HCT116 (cell line): ENCODE data around the gene FBXL7. TPM values are rescaled to one million over a fixed set of nuclear protein-coding genes. Genes with fewer than 3 reads are reported as not detected.

Experiments used
- ATAC-seq: fragments of 200-7000 bp; cut with Tn5 transposase; 2 replicates; pipeline ENCODE4 v1.9.1; 2020; ENCODE audit warnings: mild to moderate bottlenecking, moderate library complexity
- BruUV-seq: library from RNA; stranded (reverse); fragments of 400-500 nt; replicated peaks from 2 replicates; lab custom pipeline; 2021; lab: Mats Ljungman, UMichigan
- CTCF ChIA-PET: fragments of 300-600 bp; sonication (Branson Sonifier 250); formaldehyde crosslinking; loops from one replicate; lab custom pipeline; 2021; ENCODE audit warnings: antibody characterized with exemption; lab: Charles Lee
- POLR2A ChIA-PET: fragments of 300-600, 350-600 bp; sonication (Branson Sonifier 250); formaldehyde crosslinking; loops from one replicate; lab custom pipeline; 2021; ENCODE audit warnings: antibody characterized with exemption; lab: Charles Lee
- RAD21 ChIA-PET, 2 experiments: fragments of 300-600 bp; sonication (Branson Sonifier 250); formaldehyde crosslinking; loops; one replicate each; lab custom pipeline; 2023; ENCODE audit warnings: low total read pairs in 2 of 2; ENCODE audit not compliant: uncharacterized antibody in 2 of 2, unreplicated experiment in 2 of 2, low non-redundant PET in 1 of 2; lab: Charles Lee
- DNase-seq: peaks from one replicate; pipeline ENCODE4 v3.0.0-alpha.2; 2010; ENCODE audit warnings: low read depth, low spot score
- H2AFZ ChIP-seq: fragments of 200-600 bp; shearing (Covaris generic), sonication (generic); 2 replicates; pipeline ENCODE4 v1.6.1; 2017; ENCODE audit warnings: low read depth, mixed run types, mixed read lengths, antibody characterized with exemption, low read length; ENCODE audit not compliant: poor library complexity, severe bottlenecking
- H3K27ac ChIP-seq: 2 replicates; pipeline ENCODE4 v1.5.1; 2012; ENCODE audit warnings: low read depth, low read length
- H3K27me3 ChIP-seq: fragments of 200-600 bp; sonication (generic); 2 replicates; pipeline ENCODE4 v1.6.1; 2016; ENCODE audit warnings: mixed run types, low read length, mixed read lengths; ENCODE audit not compliant: insufficient read depth
- H3K36me3 ChIP-seq, 2 experiments: fragments of 200-500 bp in 1 of 2; fragments of 200-600 bp in 1 of 2; sonication (Bioruptor generic) in 1 of 2; sonication (generic) in 1 of 2; 2 replicates each; pipeline versions ENCODE4 v1.5.1 to v1.6.1; 2014 to 2016; ENCODE audit warnings: low read length in 2 of 2, inconsistent platforms in 1 of 2, mixed read lengths in 1 of 2, mixed run types in 1 of 2; ENCODE audit not compliant: insufficient read depth in 2 of 2, control insufficient read depth in 1 of 2
- H3K4me1 ChIP-seq, 2 experiments: fragments of 200-600 bp in 1 of 2; sonication (generic) in 1 of 2; 2 replicates each; pipeline versions ENCODE4 v1.5.1 to v1.6.1; 2012 to 2017; ENCODE audit warnings: low read length in 2 of 2, inconsistent platforms in 1 of 2, mild to moderate bottlenecking in 1 of 2, mixed read lengths in 1 of 2, mixed run types in 1 of 2, moderate library complexity in 1 of 2; ENCODE audit not compliant: insufficient read depth in 2 of 2, control insufficient read depth in 1 of 2
- H3K4me2 ChIP-seq: fragments of 200-600 bp; sonication (generic); 2 replicates; pipeline ENCODE4 v1.6.1; 2017; ENCODE audit warnings: mixed run types, low read length, mixed read lengths
- H3K4me3 ChIP-seq, 2 experiments: fragments of 200-600 bp in 1 of 2; sonication (generic) in 1 of 2; replicated peaks in 1 of 2; 2 replicates each; pipeline ENCODE4 v1.5.1; 2011 to 2016; ENCODE audit warnings: low read length in 2 of 2, control low read depth in 1 of 2, low read depth in 1 of 2, mild to moderate bottlenecking in 1 of 2, mixed read lengths in 1 of 2, mixed run types in 1 of 2
- H3K79me2 ChIP-seq: fragments of 200-600 bp; sonication (generic); 2 replicates; pipeline ENCODE4 v1.6.1; 2017; ENCODE audit warnings: mild to moderate bottlenecking, mixed run types, low read length, moderate library complexity, mixed read lengths; ENCODE audit not compliant: insufficient read depth
- H3K9ac ChIP-seq: fragments of 200-600 bp; sonication (generic); 2 replicates; pipeline ENCODE4 v1.6.1; 2016; ENCODE audit warnings: low read length, mixed read lengths
- H3K9me2 ChIP-seq: fragments of 200-600 bp; sonication (generic), shearing (Covaris generic); 2 replicates; pipeline ENCODE4 v1.6.1; 2017; ENCODE audit warnings: mixed run types, mild to moderate bottlenecking, moderate library complexity; ENCODE audit not compliant: insufficient read depth
- H3K9me3 ChIP-seq, 2 experiments: fragments of 200-500 bp in 1 of 2; fragments of 200-600 bp in 1 of 2; sonication (Bioruptor generic) in 1 of 2; sonication (generic) in 1 of 2; 2 replicates each; pipeline ENCODE4 v1.6.1; 2014 to 2017; ENCODE audit warnings: low read length in 2 of 2, mixed read lengths in 2 of 2, inconsistent platforms in 1 of 2, low read depth in 1 of 2, mild to moderate bottlenecking in 1 of 2, mixed run types in 1 of 2, moderate library complexity in 1 of 2; ENCODE audit not compliant: control insufficient read depth in 1 of 2, insufficient read depth in 1 of 2
- H4K20me1 ChIP-seq: fragments of 200-600 bp; sonication (generic), shearing (Covaris generic); 2 replicates; pipeline ENCODE4 v1.6.1; 2017; ENCODE audit warnings: mixed run types, mild to moderate bottlenecking, moderate library complexity; ENCODE audit not compliant: insufficient read depth
- CEBPB ChIP-seq: IDR thresholded peaks from 2 replicates; pipeline ENCODE4 v1.6.1; 2012; ENCODE audit warnings: low read depth
- EGR1 ChIP-seq: IDR thresholded peaks from 2 replicates; pipeline ENCODE4 v1.6.1; 2012; ENCODE audit warnings: low read depth
- ELF1 ChIP-seq: IDR thresholded peaks from 2 replicates; pipeline ENCODE4 v1.6.1; 2012; ENCODE audit warnings: low read depth, borderline replicate concordance
- EZH2 ChIP-seq: fragments of 200-600 bp; sonication (generic); IDR thresholded peaks from 2 replicates; pipeline ENCODE4 v1.6.1; 2017; ENCODE audit warnings: antibody characterized with exemption, mixed run types
- JUND ChIP-seq: IDR thresholded peaks from 2 replicates; pipeline ENCODE4 v1.6.1; 2012
- POLR2AphosphoS5 ChIP-seq: IDR thresholded peaks from 2 replicates; pipeline ENCODE4 v1.6.1; 2011; ENCODE audit warnings: mild to moderate bottlenecking, low read depth, low read length, moderate library complexity
- RAD21 ChIP-seq: IDR thresholded peaks from 2 replicates; pipeline ENCODE4 v1.6.1; 2012; ENCODE audit warnings: low read depth, mild to moderate bottlenecking
- SIN3A ChIP-seq: IDR thresholded peaks from 2 replicates; pipeline ENCODE4 v1.6.1; 2012; ENCODE audit warnings: low read depth
- SP1 ChIP-seq: IDR thresholded peaks from 2 replicates; pipeline ENCODE4 v1.6.1; 2012; ENCODE audit warnings: low read depth
- SRF ChIP-seq: IDR thresholded peaks from 2 replicates; pipeline ENCODE4 v1.6.1; 2012; ENCODE audit warnings: low read depth
- TCF7L2 ChIP-seq: IDR thresholded peaks from 2 replicates; pipeline ENCODE4 v1.7.0; 2011; ENCODE audit warnings: borderline replicate concordance, inconsistent platforms; ENCODE audit not compliant: insufficient read depth, insufficient read length; ENCODE audit errors: extremely low read depth
- YY1 ChIP-seq: IDR thresholded peaks from 2 replicates; pipeline ENCODE4 v1.6.1; 2011; ENCODE audit warnings: low read length, low read depth, moderate library complexity, mild to moderate bottlenecking; ENCODE audit not compliant: insufficient replicate concordance; ENCODE audit errors: extremely low read depth
- ZBTB33 ChIP-seq: IDR thresholded peaks from 2 replicates; pipeline ENCODE4 v1.6.1; 2011; ENCODE audit warnings: mild to moderate bottlenecking, low read length, moderate library complexity; ENCODE audit not compliant: insufficient replicate concordance; ENCODE audit errors: extremely low read depth
- ZNF274 ChIP-seq: fragments of 200-500 bp; sonication (Bioruptor generic); IDR thresholded peaks from 2 replicates; pipeline ENCODE4 v1.6.1; 2014; ENCODE audit warnings: mild to moderate bottlenecking, low read depth, low read length, inconsistent platforms
- intact Hi-C: fragments of 100-400 bp; cut with micrococcal nuclease; formaldehyde crosslinking; loops from 2 replicates; pipeline ENCODE4 v1.10.0; 2022
- total RNA-seq: library from RNA; stranded (reverse); gene quantifications from one replicate; pipeline ENCODE4 v1.2.1, GENCODE V29; 2021; ENCODE audit not compliant: unreplicated experiment
- TF ChIP-seq, protein P1 (sequence below), 3 experiments: fragments of 200-600 bp in 1 of 3; sonication (generic) in 1 of 3; IDR thresholded peaks in 2 of 3; conservative IDR thresholded peaks in 1 of 3; 2 replicates each; pipeline ENCODE4 v1.5.1; 2012 to 2017; ENCODE audit warnings: low read depth in 2 of 3, low read length in 2 of 3, antibody characterized with exemption in 1 of 3, borderline replicate concordance in 1 of 3, control low read depth in 1 of 3, mild to moderate bottlenecking in 1 of 3, mixed read lengths in 1 of 3, mixed run types in 1 of 3, moderate library complexity in 1 of 3; ENCODE audit not compliant: insufficient read depth in 1 of 3

The FBXL7 gene
- total RNA-seq, 1 experiment from 2014 or later = 0.05 TPM

DNA sequence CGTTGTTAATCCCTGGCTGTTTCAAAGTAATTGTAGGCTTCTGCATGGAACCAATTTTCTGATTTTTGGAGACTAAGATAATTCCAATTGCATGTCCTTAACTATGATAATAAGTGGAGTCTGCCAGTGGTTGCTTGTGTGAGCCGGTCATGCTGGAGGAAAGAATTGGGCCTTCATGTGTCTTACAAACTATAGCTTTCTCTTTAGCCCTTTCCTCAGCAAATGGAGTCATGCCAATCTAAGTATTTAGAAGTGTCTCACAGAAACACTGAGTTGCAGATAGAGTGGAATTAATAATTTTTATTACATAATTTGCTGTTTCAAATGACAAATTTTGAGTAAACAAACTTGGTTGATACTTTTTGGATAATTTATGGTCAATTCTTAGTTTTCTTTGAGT is 200.4 kb downstream of the FBXL7 start:
- ChIA-PET CTCF (no interaction called here), RAD21 (no interaction called here), POLR2A (no interaction called here)
- TF ChIP-seq JUND (no peak), CEBPB (no peak), SP1 (no peak), TCF7L2 (no peak), ZNF274 (no peak), YY1 (no peak), ELF1 (no peak)
- Histone ChIP-seq H4K20me1 (no peaks in the 10 kb centered on the region), H3K36me3 (no peaks in the 10 kb centered on the region), H3K9me2 (no peaks in the 10 kb centered on the region), H3K4me3 (no peak overlapping the region), H3K9me3 (peaks cover 8 to 31% of the 10 kb centered on the region in 2 experiments; a peak in 2 of 4 replicates), H3K4me1 (no peaks in the 10 kb centered on the region), H2AFZ (no peak overlapping the region), H3K4me2 (no peak overlapping the region), H3K27me3 (no peaks in the 10 kb centered on the region), H3K79me2 (no peaks in the 10 kb centered on the region), H3K27ac (no peak overlapping the region), H3K9ac (no peak overlapping the region)
- no peak for ATAC-seq
- DNase-seq = no peak
- BruUV-seq = no TSS peak
- intact Hi-C loops = no loop called here

GRCh38 chr5:15702102-15702501 is 202.1 kb downstream of the FBXL7 start:
- peaks cover 6 to 16% of the 10 kb centered on the region in 2 experiments; a peak in 2 of 4 replicates for H3K9me3 ChIP-seq
- H3K79me2 ChIP-seq = no peaks in the 10 kb centered on the region
- H3K27me3 ChIP-seq = no peaks in the 10 kb centered on the region
- H3K4me3 ChIP-seq = no peak overlapping the region
- BruUV-seq = no TSS peak
- ChIA-PET POLR2A (no interaction called here), CTCF (no interaction called here), RAD21 (no interaction called here)
- no peak overlapping the region for H3K27ac ChIP-seq
- intact Hi-C loops = no loop called here
- no peak for ATAC-seq
- no peak for DNase-seq
- no peaks in the 10 kb centered on the region for H4K20me1 ChIP-seq
- H3K9ac ChIP-seq = no peak overlapping the region
- no peak overlapping the region for H3K4me2 ChIP-seq
- H3K36me3 ChIP-seq = no peaks in the 10 kb centered on the region
- H3K4me1 ChIP-seq = no peaks in the 10 kb centered on the region
- no peak overlapping the region for H2AFZ ChIP-seq
- no peaks in the 10 kb centered on the region for H3K9me2 ChIP-seq
- TF ChIP-seq EGR1 = no peak
- TF ChIP-seq SIN3A = no peak
- TF ChIP-seq EZH2 = no peak
- no peak for TF ChIP-seq POLR2AphosphoS5
- no peak for TF ChIP-seq RAD21
- no peak for TF ChIP-seq TCF7L2
- no peak for TF ChIP-seq SRF
- TF ChIP-seq ZBTB33 = no peak
- no peak for TF ChIP-seq ZNF274
- TF ChIP-seq, protein P1, sequence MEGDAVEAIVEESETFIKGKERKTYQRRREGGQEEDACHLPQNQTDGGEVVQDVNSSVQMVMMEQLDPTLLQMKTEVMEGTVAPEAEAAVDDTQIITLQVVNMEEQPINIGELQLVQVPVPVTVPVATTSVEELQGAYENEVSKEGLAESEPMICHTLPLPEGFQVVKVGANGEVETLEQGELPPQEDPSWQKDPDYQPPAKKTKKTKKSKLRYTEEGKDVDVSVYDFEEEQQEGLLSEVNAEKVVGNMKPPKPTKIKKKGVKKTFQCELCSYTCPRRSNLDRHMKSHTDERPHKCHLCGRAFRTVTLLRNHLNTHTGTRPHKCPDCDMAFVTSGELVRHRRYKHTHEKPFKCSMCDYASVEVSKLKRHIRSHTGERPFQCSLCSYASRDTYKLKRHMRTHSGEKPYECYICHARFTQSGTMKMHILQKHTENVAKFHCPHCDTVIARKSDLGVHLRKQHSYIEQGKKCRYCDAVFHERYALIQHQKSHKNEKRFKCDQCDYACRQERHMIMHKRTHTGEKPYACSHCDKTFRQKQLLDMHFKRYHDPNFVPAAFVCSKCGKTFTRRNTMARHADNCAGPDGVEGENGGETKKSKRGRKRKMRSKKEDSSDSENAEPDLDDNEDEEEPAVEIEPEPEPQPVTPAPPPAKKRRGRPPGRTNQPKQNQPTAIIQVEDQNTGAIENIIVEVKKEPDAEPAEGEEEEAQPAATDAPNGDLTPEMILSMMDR (IDR thresholded peaks at IDR 0.05 in 2 of 3, conservative IDR thresholded peaks at IDR 0.05 in 1 of 3; ENCODE audit: borderline replicate concordance in 1 of 3, insufficient read depth in 1 of 3, low read depth in 2 of 3, low read length in 2 of 3) = no peak
